Prostate gland (tissue), 2 donors: Measurements from ENCODE around the gene C7orf25.

Experiments used
- CTCF ChIP-seq, 4 experiments: fragments of 200-600 bp in 2 of 4; fragments of 450-650 bp in 2 of 4; sonication (generic) in 2 of 4; IDR thresholded peaks; 1 replicate in 3 of 4; 2 replicates in 1 of 4; pipeline ENCODE4 v1.5.1; 2016 to 2019; ENCODE audit warnings: antibody characterized with exemption in 4 of 4, mild to moderate bottlenecking in 2 of 4, moderate library complexity in 2 of 4
- POLR2A ChIP-seq: fragments of 450-650 bp; IDR thresholded peaks from one replicate; pipeline ENCODE4 v1.6.1; 2016; ENCODE audit warnings: antibody characterized with exemption, mild to moderate bottlenecking

- TF ChIP-seq CTCF (IDR thresholded peaks at IDR 0.05) (no peak), POLR2A (no peak)
Measured at GRCh38 chr7:42906181-42906580, 5.7 kb downstream of the C7orf25 start.
